Vagina (tissue), 2 donors: Measurements from ENCODE around the gene ROR2. TPM values are rescaled to one million over a fixed set of nuclear protein-coding genes. Genes with fewer than 3 reads are reported as not detected.

ENCODE experiments used
- DNase-seq, 2 donors: peaks; one replicate each; pipeline ENCODE4 v3.0.0-alpha.2; 2017; ENCODE audit errors: extremely low spot score in 2 of 2
- H3K27ac ChIP-seq: fragments of 200-600 bp; sonication (generic); one replicate; pipeline ENCODE4 v1.5.1; 2019
- H3K27me3 ChIP-seq: fragments of 200-600 bp; sonication (generic); one replicate; pipeline ENCODE4 v1.5.1; 2019
- H3K36me3 ChIP-seq, 2 donors: fragments of 200-600 bp; sonication (generic); one replicate each; pipeline ENCODE4 v1.5.1; 2017 to 2019
- H3K4me1 ChIP-seq: fragments of 200-600 bp; sonication (generic); one replicate; pipeline ENCODE4 v1.5.1; 2019
- H3K4me3 ChIP-seq, 2 donors: fragments of 200-600 bp; sonication (generic); 1 replicate in 1 of 2; 2 replicates in 1 of 2; pipeline ENCODE4 v1.5.1; 2016 to 2019
- H3K9me3 ChIP-seq: fragments of 200-600 bp; sonication (generic); one replicate; pipeline ENCODE4 v1.5.1; 2019
- POLR2A ChIP-seq, 2 donors: fragments of 450-650 bp; IDR thresholded peaks; one replicate each; pipeline ENCODE4 v1.6.1; 2017; ENCODE audit warnings: antibody characterized with exemption in 2 of 2, mild to moderate bottlenecking in 2 of 2, moderate library complexity in 2 of 2
- POLR2AphosphoS5 ChIP-seq, 2 donors: sonication (generic); formaldehyde crosslinking; IDR thresholded peaks; one replicate each; pipeline ENCODE4 v1.9.0; 2017; ENCODE audit warnings: antibody characterized with exemption in 2 of 2, mild to moderate bottlenecking in 2 of 2, low read depth in 1 of 2; ENCODE audit not compliant: insufficient read depth in 1 of 2
- intact Hi-C: fragments of 100-400 bp; cut with DNase I; formaldehyde crosslinking; loops from one replicate; pipeline ENCODE4 v1.15.1; 2023
- total RNA-seq: library from RNA; depleted of rRNA; stranded (reverse); fragments of >200 nt; gene quantifications from one replicate; pipeline ENCODE4 v1.2.3, GENCODE V29; 2016
- TF ChIP-seq, protein P1 (sequence below), 3 experiments: fragments of 450-650 bp in 2 of 3; fragments of 200-600 bp in 1 of 3; sonication (generic) in 1 of 3; IDR thresholded peaks; one replicate each; pipeline ENCODE4 v1.5.1; 2017 to 2019; ENCODE audit warnings: antibody characterized with exemption in 3 of 3, mild to moderate bottlenecking in 2 of 3, moderate library complexity in 2 of 3

ROR2 gene
- total RNA-seq, 1 donor from 2014 or later = 22.3 TPM

DNA sequence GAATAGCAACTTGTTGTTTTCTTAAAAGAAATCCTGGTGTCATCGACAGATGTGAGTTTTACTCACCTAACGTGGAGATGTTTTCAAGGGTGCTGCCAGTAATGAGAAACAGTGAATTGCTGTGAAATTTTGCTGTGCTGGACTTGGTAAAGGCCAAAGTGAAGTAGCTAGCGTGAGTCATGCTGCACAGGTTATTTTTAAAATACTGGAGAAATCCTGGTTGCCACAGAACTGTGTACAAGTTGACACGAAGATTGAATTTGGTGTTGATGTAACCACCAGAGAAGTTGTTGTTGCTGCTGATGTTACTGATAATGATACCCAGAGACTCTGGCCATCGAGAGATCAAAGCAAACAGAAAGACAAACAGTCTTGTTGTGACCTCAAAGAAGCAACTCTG, 338.4 kb downstream of the ROR2 start:
- no peak for DNase-seq
- intact Hi-C loops = no loop called here
- Histone ChIP-seq H3K4me1 (no peaks in the 10 kb centered on the region), H3K9me3 (no peaks in the 10 kb centered on the region), H3K36me3 (no peaks in the 10 kb centered on the region), H3K27me3 (no peaks in the 10 kb centered on the region), H3K4me3 (no peak overlapping the region), H3K27ac (no peak overlapping the region)
- TF ChIP-seq, protein P1, sequence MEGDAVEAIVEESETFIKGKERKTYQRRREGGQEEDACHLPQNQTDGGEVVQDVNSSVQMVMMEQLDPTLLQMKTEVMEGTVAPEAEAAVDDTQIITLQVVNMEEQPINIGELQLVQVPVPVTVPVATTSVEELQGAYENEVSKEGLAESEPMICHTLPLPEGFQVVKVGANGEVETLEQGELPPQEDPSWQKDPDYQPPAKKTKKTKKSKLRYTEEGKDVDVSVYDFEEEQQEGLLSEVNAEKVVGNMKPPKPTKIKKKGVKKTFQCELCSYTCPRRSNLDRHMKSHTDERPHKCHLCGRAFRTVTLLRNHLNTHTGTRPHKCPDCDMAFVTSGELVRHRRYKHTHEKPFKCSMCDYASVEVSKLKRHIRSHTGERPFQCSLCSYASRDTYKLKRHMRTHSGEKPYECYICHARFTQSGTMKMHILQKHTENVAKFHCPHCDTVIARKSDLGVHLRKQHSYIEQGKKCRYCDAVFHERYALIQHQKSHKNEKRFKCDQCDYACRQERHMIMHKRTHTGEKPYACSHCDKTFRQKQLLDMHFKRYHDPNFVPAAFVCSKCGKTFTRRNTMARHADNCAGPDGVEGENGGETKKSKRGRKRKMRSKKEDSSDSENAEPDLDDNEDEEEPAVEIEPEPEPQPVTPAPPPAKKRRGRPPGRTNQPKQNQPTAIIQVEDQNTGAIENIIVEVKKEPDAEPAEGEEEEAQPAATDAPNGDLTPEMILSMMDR (IDR thresholded peaks at IDR 0.05) = no peak
- no peak for TF ChIP-seq POLR2A (IDR thresholded peaks at IDR 0.05)
- TF ChIP-seq POLR2AphosphoS5 (IDR thresholded peaks at IDR 0.05; ENCODE audit: insufficient read depth in 1 of 2, low read depth in 1 of 2) = no peak

DNA sequence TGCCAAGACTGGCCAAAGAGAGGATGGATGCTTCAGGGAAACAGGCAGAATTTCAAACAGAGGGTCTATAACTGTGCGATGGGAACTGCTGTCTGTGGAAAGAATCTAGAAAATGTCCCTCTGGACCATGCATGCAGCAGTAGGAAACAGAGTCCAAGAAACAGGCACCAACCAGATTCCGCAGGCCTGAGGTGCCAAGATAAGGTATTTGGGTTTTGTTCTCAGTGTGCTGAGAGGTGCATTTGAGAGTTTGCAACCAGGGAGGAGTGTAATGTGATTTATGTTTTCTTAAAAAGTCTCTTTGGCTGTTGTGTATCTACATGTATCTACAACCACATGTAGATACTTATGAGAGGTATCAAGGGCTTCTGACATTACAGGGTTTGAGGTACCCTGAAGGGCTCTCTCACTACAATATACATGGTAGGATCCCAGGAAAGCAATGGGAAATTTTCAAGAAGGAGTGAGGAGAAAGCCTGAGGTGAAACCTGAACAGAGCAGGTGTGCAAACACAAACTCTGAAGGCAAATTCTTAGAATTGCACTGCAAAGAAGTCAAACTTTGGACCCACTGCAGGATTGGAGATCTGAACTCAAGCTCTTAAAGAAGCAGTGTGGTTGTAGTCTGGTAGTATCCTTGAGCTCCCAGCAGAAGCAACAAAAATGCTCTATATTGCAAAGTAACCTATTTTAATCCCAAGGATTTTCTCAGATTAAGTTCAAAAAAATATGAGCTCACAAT, 343.6 kb downstream of the ROR2 start:
- no peak for TF ChIP-seq POLR2AphosphoS5 (IDR thresholded peaks at IDR 0.05; ENCODE audit: insufficient read depth in 1 of 2, low read depth in 1 of 2)
- TF ChIP-seq POLR2A (IDR thresholded peaks at IDR 0.05) = no peak
- TF ChIP-seq, protein P1 (IDR thresholded peaks at IDR 0.05) = no peak
- no peak overlapping the region for H3K27ac ChIP-seq
- no peaks in the 10 kb centered on the region for H3K27me3 ChIP-seq
- H3K4me1 ChIP-seq = no peaks in the 10 kb centered on the region
- H3K4me3 ChIP-seq = no peak overlapping the region
- H3K9me3 ChIP-seq = no peaks in the 10 kb centered on the region
- intact Hi-C loops = no loop called here
- DNase-seq = no peak
- no peaks in the 10 kb centered on the region for H3K36me3 ChIP-seq

DNA sequence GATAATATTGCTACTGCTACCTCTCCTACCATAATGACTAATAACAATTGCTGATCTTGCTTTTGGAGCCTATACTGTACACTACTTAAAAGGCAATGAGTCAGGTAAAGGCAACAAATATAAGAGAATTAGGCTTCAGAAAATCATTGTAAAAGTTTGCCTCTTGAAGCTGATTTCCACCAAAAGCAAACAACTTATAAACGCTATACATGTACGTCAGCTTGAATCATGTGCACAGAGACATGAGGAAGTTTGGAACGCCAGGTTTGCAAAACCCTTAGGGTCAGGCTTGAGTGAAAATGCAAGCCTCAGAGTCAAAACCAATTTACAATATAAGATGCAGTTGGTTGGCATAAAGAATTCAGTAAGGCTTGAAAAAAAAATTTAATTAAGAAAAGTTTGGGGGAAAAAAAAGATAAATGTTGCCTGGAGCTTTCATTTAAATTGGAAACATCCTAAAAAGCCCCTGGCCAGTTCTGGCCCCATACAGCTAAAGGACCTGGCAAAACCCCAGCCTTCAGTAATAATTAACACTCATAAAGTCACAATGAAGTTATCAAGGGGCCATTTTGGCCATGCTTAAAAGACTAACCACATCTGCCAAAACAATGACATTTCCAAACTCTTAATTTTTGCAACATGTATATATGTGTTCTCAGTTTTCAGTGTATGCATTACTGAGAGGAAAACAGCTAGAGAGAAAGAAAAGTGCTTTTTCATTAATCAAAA, 345.4 kb downstream of the ROR2 start:
- no peak for DNase-seq
- TF ChIP-seq POLR2AphosphoS5 (IDR thresholded peaks at IDR 0.05; ENCODE audit: insufficient read depth in 1 of 2, low read depth in 1 of 2) (no peak), POLR2A (IDR thresholded peaks at IDR 0.05) (no peak)
- TF ChIP-seq, protein P1 (IDR thresholded peaks at IDR 0.05) = no peak

DNA sequence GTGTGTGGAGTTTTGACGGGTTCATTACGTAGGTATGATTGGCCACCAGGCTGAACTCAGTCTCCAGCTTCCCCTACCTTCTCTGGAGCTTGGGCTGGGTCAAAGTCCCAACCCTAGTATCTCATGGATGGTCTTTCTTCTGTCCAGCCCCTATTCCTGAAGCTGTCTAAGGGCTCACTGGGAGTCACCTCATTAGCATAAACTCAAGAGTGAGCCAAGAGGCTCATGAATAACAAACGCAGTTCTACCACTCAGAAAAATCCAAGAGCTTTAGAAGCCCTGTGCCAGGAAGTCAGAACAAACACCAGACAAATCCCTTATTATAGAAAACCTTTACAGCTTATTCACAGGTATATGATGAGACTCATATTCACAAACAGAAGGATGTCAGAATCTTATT, 346.1 kb downstream of the ROR2 start:
- no peaks in the 10 kb centered on the region for H3K36me3 ChIP-seq
- TF ChIP-seq POLR2AphosphoS5 (IDR thresholded peaks at IDR 0.05; ENCODE audit: insufficient read depth in 1 of 2, low read depth in 1 of 2) = no peak
- TF ChIP-seq POLR2A (IDR thresholded peaks at IDR 0.05) = no peak
- TF ChIP-seq, protein P1 (IDR thresholded peaks at IDR 0.05) = no peak
- no peak overlapping the region for H3K4me3 ChIP-seq
- DNase-seq = no peak
- H3K27ac ChIP-seq = no peak overlapping the region
- H3K4me1 ChIP-seq = no peaks in the 10 kb centered on the region
- no peaks in the 10 kb centered on the region for H3K9me3 ChIP-seq
- intact Hi-C loops = no loop called here
- no peaks in the 10 kb centered on the region for H3K27me3 ChIP-seq

More for the DNA sequence above, 345.4 kb downstream of the ROR2 start:
- Histone ChIP-seq H3K4me1 (no peaks in the 10 kb centered on the region), H3K9me3 (no peaks in the 10 kb centered on the region), H3K36me3 (no peaks in the 10 kb centered on the region), H3K27ac (no peak overlapping the region), H3K4me3 (no peak overlapping the region), H3K27me3 (no peaks in the 10 kb centered on the region)
- intact Hi-C loops = no loop called here

DNA sequence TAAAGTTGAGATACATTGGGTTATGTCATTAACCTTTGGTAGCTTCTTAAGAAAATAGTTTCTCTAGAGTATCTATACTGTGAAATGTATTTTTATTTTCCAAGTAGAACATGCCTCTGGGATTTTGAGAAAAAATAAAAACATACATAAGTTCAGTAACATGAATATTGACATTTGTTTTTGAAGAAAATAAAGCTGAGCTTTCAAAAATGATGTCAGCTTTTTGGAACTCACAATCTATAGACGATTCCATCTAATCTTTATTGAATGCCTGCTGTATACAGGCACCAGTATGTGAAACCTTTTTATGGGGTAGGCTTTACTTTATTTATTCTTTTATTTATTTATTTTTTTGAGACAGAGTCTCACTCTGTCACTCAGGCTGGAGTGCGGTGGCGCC, 350.5 kb downstream of the ROR2 start:
- H3K9me3 ChIP-seq = no peaks in the 10 kb centered on the region
- H3K36me3 ChIP-seq = no peaks in the 10 kb centered on the region
- no peak overlapping the region for H3K4me3 ChIP-seq
- H3K4me1 ChIP-seq = no peaks in the 10 kb centered on the region
- H3K27me3 ChIP-seq = no peaks in the 10 kb centered on the region
- intact Hi-C loops = no loop called here
- DNase-seq = no peak
- TF ChIP-seq POLR2A (IDR thresholded peaks at IDR 0.05) (no peak), POLR2AphosphoS5 (IDR thresholded peaks at IDR 0.05; ENCODE audit: insufficient read depth in 1 of 2, low read depth in 1 of 2) (no peak)
- TF ChIP-seq, protein P1 (IDR thresholded peaks at IDR 0.05) = no peak
- no peak overlapping the region for H3K27ac ChIP-seq
